ENCODE measurements around the gene UVSSA.
"Not testable (repeated sequence)": the region's sequence is repeated elsewhere in the genome, so short reads cannot be mapped to it uniquely, and the experiment has no call there.

Gene UVSSA

DNA sequence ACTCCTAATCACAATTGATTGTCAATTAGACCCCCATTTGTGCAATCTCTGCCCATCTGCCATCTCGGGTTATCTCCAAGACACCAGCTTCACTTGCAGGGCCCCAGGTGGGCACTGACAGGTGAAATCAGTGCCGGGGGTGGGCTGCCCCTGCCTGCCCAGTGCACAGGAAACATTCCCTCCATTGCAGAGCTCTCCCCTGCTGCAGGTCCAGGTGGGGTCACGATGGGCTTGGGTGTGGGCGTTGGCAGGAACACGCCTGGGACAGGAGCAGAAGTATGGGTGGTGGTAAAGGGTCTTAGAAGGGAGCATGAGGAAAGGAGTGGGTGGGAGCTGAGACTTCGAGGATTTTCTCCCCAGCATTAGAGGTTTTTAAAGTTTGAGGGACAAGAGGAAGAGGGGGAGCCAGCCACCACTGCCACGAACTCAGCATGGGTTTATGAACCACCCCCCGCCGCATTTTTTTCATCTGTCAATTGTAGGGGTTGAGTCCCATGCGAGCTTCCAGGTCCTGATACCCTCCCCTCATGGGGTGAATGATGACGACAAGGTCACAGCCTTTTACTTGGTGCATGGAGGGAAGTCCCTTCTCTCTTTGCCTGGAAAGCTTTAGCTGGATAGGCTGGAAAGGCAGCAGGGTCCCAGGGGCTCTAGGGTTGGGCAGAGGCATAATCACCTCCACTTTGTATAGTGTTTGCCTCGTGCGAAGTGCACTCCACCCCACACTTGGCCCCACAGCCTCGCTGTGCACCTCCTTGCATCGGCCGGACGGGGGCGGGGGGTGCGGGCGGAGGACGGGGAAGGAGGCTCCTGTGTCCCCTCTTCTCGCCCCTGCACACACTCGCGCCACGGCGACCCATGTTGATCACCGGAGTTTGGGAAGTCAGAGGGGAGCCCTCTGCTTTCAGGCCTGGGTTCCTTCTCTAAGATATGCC lies 62.8 kb downstream of the UVSSA start:
- no peak for DNase-seq

DNA sequence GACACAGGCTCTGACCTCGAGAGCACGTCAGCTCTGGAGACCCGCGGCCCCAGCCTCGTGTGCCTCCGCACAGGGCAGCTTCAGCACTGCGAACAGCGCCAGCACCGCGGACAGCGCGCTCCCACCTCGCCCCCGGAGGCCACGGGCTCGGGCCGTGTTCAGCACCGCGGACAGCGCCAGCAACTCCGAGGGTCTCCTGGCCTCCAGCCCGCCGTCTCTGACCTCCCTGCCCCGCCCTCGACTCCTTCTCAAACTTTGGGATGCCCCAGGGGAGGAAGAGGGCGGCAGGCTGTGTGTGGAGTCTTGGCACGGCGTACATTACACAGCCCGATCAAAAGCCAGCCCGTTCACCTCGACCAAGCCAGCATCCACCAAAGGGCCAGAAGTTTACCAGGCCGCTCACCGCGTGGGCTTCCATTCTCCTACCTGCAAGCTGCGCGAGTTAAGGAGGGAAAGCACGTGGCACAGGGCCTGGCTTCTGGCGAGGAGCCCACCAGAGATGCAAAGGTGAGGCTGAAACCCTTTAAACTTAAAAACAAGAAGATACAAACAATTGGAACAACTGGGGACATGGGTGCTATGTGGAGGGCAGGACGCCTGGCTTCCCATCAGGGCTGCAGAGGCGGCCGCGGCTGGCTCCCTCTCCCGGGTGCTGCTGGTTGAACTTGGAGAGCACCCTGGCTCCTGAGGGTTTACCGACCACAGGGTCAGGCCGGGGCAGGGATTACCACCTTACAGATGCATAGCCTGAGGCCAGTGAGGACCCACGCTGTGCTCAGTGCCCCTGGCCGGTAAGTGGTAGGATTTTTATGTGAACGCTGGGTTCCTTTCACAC lies 63.7 kb downstream of the UVSSA start:
- DNase-seq, result peak; percentile 21

- DNase-seq, result no peak
Measured at GRCh38 chr4:1411436-1412375, 64.7 kb downstream of the UVSSA start.

GRCh38 chr4:1412376-1413203 lies 65.6 kb downstream of the UVSSA start:
- DNase-seq, result no peak

DNA sequence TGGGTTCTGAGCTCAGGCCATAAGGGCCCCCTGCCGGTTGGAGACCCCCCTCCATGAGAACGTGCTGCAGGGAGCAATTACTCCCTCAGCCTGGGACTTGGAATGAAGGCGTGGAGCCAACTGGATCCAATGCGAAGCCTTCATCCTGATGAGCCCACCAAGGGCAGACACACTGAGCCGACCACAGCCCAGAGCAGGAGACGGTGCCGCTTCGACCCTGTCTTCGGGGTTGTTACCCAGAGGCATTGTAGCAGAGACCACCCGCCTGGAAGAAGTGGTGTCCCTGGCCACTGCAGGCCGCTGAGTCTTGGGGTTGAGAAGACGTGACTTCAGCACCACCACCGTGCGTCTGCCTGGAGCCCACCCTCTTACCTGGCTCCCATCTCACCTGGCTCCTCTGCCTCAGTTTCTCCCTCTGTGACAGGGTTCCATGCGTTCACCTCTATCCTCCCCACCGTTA lies 66.2 kb downstream of the UVSSA start:
- DNase-seq, result no peak

- DNase-seq, result no peak
Measured at GRCh38 chr4:1413687-1414479, 66.9 kb downstream of the UVSSA start.

DNA sequence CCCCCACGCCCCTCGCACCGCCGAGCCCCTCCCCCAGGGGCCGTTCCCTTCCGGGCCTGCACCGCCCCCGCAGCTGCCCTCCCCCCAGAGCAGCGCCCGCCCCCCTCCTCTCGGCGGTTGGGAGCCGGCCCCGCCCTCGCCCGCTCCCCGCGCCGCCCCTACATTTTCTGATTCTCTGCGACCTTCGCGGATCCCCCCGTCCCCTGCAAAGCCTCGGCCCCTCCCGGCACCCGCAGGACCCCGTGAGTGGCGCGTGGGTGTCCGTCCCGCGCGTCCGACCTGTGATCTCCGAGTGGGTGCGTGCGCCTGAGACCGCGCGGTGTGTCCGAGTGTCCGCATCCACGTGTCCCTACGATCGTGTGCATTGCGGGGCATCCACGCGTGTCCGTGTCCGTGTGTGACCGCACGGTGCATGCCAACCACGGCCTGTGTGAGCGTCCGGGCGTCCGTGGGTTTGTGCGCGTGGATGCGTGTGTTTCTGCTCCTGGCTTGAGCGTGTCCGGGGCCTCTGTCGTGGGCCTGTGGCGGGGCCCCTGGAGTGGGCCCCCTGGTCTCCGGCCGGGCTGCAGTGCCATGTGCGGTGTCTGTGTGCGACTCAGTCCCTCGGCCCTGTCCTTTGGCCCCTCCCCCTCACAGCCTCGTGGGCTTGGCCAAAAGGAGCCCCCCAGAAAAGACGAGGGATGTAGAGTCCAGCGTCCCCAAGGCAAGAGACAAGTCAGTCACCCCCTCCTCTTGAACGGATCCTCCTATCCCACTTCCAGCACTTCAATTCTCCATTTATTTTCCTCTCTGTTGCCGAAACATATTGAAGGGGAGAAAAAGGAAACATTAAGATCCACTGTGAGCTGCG lies 68.0 kb downstream of the UVSSA start:
- DNase-seq, result no peak

GRCh38 chr4:1415681-1415981 lies 68.6 kb downstream of the UVSSA start:
- DNase-seq, result no peak

DNA sequence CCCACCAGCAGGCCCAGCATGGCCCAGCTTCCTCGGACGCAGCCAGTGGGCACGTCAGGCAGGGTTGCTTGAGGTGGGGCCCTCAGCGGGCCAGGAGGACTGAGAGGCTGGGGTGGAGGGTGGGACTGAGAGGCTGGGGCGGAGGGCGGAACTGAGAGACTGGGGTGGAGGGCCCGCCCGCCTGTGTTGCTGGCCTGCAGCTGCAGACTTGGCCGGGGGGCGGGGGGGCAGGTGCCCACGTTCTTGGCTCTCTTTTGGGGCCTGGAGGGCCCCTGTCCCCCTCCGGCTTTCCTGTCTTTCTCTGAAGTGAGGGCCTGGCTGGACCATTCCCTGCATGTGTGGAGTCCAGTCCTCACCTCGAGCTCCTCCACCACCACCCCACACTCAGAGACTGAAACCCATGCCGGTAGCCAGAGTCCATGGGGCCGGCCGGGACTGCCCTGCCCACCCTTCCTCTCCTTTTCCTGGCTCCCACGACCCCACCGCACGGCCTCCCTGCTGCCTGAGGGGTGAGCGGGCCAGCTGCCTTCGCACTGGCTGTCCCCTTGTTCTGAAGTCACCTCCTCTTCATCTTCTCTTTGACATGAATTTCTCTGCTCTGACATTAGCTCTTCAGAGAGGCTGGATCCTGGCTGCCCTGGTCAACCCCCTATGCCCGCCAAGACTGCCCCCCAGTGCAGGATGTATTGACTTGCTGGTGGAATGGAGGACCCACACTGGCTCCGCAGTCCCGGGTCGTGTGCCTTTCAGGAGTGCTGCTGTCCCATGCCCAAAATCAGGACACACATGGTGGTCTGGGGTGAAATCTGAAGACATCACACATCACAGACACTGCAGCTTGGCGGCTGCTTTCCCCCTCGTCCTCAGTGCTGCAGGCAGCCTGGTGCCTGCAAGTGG lies 69.3 kb downstream of the UVSSA start:
- DNase-seq, result no peak

DNA sequence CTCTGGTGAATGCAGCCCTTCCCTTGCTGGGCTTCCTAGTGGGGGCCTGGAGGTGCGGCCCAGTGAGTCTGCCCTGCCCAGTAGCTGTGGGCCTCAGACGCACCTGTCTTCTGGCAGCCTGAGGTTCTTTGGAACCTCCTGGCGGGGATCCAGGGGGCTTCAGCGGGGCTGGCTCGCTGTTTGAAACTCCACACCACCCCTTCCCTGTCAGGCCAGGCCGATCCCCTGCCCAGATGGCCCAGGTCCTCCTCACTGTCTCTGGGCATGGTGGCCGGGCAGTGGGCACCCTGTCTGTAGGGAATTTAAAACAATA lies 69.9 kb downstream of the UVSSA start:
- DNase-seq, result no peak

DNA sequence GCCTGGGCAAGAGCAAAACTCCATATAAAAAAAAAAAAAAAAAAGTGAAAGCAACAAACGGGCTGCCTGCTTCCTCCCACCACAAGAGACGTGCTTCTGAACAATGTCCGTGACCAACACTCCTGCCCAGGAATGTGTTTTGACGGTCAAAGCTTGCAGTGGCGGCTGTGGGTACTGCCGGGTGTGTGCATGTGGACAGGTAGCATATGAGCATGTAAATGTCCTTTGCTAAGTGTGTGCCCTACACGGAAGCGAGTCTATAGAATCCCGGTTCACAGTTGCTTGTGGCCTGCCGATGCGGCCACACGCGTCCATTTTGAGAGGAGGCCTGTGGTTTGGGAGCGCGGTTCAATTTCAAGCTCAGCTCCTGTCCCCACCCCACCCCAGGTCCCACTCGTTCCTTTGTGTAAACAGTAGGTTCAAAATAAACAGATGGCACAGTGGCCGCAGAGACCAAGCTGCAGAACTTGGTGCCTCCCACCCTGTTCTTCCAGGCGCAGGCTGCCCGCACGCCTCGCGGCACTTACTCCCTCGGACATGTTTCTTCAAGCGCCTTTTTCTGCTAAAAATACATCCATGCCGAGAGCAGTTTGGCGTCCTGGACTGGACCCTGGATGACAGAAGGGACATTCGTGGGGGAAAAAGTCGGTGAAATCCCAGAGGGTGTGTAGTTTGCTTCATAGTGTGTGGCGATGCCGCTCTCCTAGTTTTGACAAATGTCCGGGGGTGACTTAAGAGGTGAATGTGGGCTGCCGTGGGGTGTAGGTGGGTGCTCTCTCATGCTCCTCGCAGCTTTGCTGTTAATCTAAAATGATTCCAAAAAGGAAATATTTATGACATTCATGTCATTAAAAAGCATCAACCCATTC lies 70.7 kb downstream of the UVSSA start:
- no peak for DNase-seq

- DNase-seq, result no peak
Measured at GRCh38 chr4:1418494-1419285, 71.7 kb downstream of the UVSSA start.

DNA sequence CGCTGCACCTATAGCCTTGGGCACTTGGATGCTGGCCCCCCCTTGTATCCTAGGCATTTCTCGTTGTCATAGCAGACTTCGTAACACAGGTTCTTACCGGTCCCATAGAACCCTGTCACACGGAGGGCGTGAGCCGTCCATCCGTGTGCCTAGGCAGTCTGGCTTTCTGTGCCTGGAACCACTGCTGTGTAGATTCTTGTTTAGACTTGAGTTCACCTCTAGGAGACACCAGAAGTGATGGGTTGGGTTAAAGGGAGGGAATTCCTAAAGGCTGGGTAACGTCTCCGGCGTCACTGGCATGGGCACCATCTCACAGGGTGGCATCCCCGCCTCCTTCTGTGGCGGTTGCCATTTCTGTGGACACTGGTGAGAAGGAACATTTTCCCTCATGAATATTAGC lies 72.7 kb downstream of the UVSSA start:
- DNase-seq, result no peak

DNA sequence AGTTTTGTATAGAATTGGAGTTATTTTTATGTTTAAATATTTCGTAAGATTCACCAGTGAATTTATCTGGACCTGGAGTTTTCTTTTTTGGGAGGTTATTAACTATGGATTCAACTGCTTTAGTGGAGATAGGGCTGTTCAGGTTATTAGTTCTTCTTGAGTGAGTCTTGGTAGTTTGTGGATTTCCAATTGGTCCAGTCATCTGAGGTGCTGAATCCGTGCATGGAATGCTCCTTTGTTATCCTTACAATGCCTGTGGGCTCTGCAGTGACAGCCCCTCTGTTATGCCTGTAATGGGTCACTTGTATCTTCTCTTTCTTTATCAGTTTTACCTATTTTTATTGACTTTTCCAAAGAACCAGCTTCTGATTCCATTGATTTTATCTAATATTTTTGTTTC lies 74.6 kb downstream of the UVSSA start:
- no peak for DNase-seq

DNA sequence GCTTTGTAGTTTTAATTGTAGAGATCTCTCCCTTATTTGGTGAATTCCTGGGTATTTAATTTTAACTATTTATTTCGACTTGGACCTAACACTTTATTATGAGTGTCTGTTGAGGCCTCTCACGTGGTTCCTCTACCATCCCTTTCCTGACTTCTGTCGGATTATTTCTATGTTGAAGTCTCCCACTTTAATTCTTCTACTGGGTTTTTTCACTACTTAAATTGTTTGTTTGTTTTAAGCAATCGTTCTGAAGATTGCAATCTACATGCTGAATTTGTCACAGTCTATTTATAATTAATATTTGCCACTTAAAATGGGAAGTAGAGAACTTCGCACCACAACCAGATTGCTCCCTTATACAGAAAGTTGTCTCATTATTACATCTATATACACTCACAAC lies 80.0 kb downstream of the UVSSA start:
- no peak for DNase-seq

DNA sequence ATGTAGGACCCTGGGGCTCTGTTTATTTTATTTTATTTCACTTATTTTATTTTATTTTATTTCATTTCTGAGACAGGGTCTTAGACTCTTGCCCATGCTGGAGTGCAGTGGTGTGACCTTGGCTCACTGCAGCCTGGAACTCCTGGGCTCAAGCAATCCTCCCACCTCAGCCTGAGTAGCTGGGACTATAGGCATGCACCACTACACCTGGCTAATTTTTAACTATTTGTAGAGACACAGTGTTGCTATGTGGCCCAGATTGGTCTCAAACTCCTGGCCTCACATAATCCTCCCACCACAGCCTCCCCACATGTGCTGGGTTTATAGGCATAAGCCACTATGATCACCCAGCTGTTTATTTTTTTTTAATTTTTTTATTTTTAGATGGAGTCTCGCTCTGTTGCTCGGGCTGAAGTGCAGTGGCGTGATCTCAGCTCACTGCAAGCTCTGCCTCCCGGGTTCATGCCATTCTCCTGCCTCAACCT lies 96.7 kb downstream of the UVSSA start:
- not testable (repeated sequence) for DNase-seq
